Fibroblast of skin of left quadriceps (primary cell): ENCODE results near the gene SOX18.

Experiments used
- DNase-seq, 2 experiments: peaks; one replicate each; pipeline ENCODE4 v3.0.0-alpha.2; 2013; ENCODE audit warnings: low read depth in 2 of 2

Gene SOX18

DNA sequence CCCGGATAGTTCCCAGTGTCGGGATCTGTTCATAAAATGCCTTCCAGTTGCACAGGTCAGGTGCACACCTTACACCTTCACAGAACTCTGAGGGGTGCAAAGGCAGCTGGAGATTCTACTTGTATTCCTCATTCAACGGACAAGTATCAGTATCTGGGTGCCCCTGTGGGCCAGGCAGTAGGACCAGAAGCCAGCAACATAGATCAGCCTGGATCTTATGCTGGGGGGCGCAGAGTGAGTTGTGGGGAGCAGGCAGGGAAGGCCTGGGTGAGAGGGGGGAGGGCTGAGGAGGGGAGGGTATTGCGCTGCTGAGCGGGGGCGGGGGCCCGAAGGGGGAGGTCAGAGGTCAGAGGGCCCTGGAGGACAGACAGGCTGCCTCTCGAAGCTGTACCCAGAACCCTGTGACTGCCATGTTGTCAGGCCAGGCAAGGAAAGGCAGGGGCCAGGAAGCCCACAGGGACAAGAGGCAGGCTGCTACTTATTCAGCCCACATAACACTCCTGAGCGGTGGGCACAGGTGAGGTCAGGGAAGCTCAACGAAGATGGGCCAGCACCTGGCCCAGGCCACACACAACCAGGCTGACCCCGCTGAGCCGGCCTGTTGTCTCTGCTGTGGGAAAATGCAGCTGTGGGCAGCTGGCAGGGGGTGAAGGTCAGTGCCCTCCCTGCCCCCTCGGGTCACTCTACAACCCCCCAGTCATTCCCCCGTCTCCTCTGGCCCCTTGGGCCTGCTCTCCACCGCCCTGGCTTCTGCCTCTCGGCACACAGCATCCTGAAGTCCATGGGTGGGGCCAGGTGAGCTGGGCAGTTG is 31.6 kb upstream of the SOX18 start:
- DNase-seq, result no peak

- no peak for DNase-seq
Measured at GRCh38 chr20:64080013-64080812, 30.8 kb upstream of the SOX18 start, which contains the start of gene OPRL1. Gene OPRL1, plus strand, starts transcription at chr20:64080082. Its CDS starts 12,639 bp downstream, at chr20:64092721.

DNA sequence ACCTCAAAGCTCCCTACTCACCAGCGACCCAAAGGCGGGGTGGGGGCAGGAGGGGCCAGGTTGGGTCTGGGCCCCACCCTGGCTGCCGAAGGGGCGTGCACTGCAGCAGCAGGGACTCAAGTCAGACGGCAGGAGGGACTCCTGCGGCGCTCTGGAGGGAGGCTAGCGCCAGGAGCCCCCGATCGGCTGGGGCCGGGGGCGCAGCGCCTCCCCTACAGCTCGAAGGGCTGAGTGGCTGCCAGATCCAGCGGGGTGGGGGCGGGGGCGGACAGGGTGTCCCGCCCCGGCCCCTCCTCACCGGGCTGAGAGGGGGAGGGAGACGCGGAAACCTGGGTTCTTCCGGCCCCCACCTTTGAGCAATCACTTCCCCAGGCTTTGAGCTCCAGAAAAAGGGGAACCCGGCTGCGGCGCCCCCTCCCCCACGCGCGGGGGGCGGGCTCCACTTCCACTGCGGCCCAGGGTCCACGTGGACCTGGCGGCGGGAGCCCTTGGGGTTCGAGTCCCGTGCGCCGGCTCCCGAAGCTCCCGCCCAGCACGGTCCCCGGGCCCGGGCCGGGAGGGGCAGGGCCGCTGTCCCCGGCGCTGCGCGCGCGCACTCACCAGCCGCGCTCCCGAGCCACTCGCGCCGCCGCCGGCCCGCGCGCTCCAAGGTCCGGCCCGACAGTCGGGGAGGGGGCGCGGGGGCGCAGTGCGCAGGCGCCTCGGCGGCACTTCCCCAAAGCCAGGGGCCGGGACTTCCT is 30.0 kb upstream of the SOX18 start, which contains the start of gene RGS19:
RGS19 (minus strand) TSS at position 246 of the 740 bp plus-strand sequence. CDS start 2,632 bp downstream, outside the sequence.
- peak in 1 of 2 experiments; percentile 29 for DNase-seq

DNA sequence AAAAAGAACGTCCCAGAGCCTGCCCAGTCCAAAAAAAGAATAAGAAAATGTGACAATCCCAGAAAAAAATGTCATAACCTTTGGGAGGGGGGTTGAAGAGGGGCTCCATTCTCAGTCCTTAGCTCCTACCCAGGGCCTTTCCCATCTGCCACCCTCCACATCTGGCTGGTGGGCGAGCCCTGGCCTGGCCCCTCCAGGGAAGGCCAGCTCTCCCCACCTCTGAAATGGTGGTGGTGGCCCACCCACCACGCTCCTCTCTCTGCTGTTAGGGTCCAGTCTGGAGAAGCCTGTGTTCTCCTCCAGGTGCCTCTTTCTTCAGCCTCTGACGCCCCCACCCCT is 29.5 kb upstream of the SOX18 start:
- no peak for DNase-seq

GRCh38 chr20:64077876-64078551 is 28.6 kb upstream of the SOX18 start:
- no peak for DNase-seq

- DNase-seq, result no peak
Measured at GRCh38 chr20:64077541-64077875, 28.1 kb upstream of the SOX18 start.

GRCh38 chr20:64077094-64077493 is 27.7 kb upstream of the SOX18 start:
- no peak for DNase-seq

GRCh38 chr20:64076061-64076997 is 26.9 kb upstream of the SOX18 start:
- DNase-seq, result no peak

GRCh38 chr20:64075556-64075955 is 26.1 kb upstream of the SOX18 start:
- no peak for DNase-seq

- DNase-seq, result no peak
Measured at GRCh38 chr20:64074963-64075362, 25.5 kb upstream of the SOX18 start.

- DNase-seq, result no peak
Measured at GRCh38 chr20:64074184-64074789, 24.8 kb upstream of the SOX18 start.

- no peak for DNase-seq
Measured at GRCh38 chr20:64073476-64074183, 24.2 kb upstream of the SOX18 start.

DNA sequence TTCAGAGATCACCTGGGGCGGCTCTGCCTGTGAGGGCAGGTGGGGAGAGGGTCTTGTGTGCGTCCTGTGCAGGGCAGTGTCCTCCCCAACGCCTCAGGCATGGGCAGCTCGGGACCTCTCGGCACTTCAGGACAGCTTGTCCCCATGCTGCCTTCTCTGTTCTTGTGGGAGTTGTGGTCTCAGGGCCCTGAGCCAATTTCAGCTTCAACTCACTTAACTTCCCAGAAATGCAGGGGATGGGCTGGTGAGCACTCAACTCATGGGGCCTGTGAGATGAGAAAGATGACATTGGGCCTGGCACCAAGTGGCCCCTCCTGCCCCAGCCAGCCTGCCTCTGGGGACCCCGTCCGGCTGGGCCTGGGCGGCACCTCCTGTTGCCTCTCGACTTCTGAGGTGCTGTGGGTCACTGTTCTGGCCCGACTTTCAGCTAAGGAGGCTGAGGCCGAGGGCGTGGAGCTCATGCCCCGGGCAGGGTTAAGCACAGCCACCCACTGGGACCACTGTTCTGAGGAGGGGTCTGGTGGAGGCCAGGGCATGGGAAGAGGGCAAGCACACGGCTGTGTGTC is 23.1 kb upstream of the SOX18 start:
- DNase-seq, result no peak

DNA sequence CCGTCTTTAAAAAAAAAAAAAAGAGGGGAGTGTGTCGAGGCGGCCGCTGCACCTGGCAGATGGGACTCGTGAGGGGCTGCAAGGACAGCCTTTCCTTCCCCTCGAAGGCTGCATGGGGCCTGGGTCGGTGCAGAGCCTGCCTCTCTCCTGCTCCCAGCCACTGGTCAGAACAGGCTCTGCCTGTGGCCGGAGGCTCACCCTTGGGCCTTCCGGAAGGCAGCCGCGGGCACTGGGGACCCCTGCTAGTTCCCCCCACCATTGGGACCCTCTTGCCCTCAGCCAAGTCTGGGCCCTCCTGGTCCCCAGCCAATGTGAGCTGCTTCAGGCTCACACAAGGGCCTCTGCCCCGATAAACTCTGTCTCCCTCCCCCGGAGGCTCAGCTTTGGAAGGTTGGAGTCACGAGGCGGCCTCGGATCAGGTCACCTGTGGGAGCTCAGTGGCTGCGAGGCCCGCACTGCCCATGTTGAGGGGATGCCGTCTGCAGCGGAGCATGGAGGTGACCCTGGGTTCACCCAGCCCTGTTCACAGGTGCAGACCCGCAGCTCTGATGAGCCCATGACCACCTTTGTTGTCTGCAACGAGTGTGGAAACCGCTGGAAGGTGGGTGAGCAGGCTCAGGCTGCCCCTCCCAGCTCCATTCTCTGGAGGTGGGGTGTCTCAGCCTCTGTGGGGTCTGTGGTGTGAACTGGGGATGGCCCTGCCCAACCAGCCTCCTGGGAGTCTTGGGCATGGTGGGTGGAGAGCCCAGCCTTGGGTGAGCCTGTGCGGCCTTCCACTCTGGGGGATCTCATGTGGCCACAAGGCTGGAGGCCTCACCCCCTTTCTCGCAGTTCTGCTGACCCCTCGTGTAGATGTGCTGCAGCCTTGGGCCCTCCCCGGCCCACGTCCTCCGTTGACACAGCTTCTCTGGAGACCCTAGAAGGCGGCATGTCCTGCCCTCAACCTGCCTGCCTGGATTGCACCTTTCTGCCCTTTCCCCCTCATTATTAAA is 22.2 kb upstream of the SOX18 start:
- no peak for DNase-seq

- DNase-seq, result no peak
Measured at GRCh38 chr20:64070244-64070993, 21.0 kb upstream of the SOX18 start.

- no peak for DNase-seq
Measured at GRCh38 chr20:64069614-64070243, 20.3 kb upstream of the SOX18 start.

DNA sequence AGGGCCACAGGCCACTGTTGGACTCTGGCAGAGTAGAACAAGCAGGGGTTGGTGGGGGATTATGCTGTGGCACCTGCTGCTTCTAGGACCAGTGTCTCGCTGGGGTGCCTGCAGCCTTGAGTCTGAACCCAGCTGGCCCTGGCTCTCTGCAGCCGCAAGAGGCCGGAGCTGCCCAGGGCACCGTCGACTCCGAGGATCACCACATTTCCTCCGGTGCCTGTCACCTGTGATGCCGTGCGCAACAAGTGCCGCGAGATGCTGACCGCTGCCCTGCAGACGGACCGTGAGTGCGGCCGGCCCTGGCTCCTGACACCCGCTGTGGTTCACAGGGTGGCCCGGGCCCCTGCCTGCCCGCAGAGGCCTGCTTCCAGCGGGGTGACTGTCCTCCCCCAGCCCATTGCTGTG is 19.8 kb upstream of the SOX18 start:
- no peak for DNase-seq
